GM23248 (cell line): Measurements from ENCODE around the gene MAP3K5. TPM values are rescaled to one million over a fixed set of nuclear protein-coding genes. Genes with fewer than 3 reads are reported as not detected.
"Not testable (repeated sequence)": the region's sequence is repeated elsewhere in the genome, so short reads cannot be mapped to it uniquely, and the experiment has no call there.

Experiments used
- DNase-seq: peaks from one replicate; pipeline ENCODE4 v3.0.0-alpha.2; 2015
- H2AFZ ChIP-seq: fragments of 200-600 bp; sonication (generic); 2 replicates; pipeline ENCODE4 v1.6.1; 2016; ENCODE audit warnings: antibody characterized with exemption
- H3F3A ChIP-seq: fragments of 200-600 bp; sonication (generic); 2 replicates; pipeline ENCODE4 v1.6.1; 2016; ENCODE audit warnings: mild to moderate bottlenecking, antibody characterized with exemption, mixed run types; ENCODE audit not compliant: insufficient read depth
- H3K27ac ChIP-seq: fragments of 200-600 bp; sonication (generic); 2 replicates; pipeline ENCODE4 v1.5.1; 2016; ENCODE audit warnings: mild to moderate bottlenecking
- H3K27me3 ChIP-seq: fragments of 200-600 bp; sonication (generic); replicated peaks from 2 replicates; pipeline ENCODE4 v1.6.1; 2016; ENCODE audit warnings: mild to moderate bottlenecking; ENCODE audit not compliant: insufficient read depth
- H3K36me3 ChIP-seq: fragments of 200-600 bp; sonication (generic); 2 replicates; pipeline ENCODE4 v1.6.1; 2016; ENCODE audit warnings: low read depth, mild to moderate bottlenecking
- H3K4me1 ChIP-seq: fragments of 200-600 bp; sonication (generic); 2 replicates; pipeline ENCODE4 v1.6.1; 2016; ENCODE audit warnings: mild to moderate bottlenecking; ENCODE audit not compliant: insufficient read depth
- H3K4me2 ChIP-seq: fragments of 200-600 bp; sonication (generic); one replicate; pipeline ENCODE4 v1.6.1; 2016; ENCODE audit warnings: mild to moderate bottlenecking; ENCODE audit not compliant: unreplicated experiment
- H3K4me3 ChIP-seq: fragments of 200-600 bp; sonication (generic); 2 replicates; pipeline ENCODE4 v1.5.1; 2016; ENCODE audit warnings: mild to moderate bottlenecking
- H3K79me2 ChIP-seq: fragments of 200-600 bp; sonication (generic); 2 replicates; pipeline ENCODE4 v1.6.1; 2016; ENCODE audit warnings: mild to moderate bottlenecking; ENCODE audit not compliant: insufficient read depth
- H3K9ac ChIP-seq: fragments of 200-600 bp; sonication (generic); 2 replicates; pipeline ENCODE4 v1.6.1; 2016; ENCODE audit warnings: mild to moderate bottlenecking
- H3K9me2 ChIP-seq: fragments of 200-600 bp; sonication (generic); 2 replicates; pipeline ENCODE4 v1.6.1; 2016; ENCODE audit warnings: mixed run types, mild to moderate bottlenecking, moderate library complexity; ENCODE audit not compliant: insufficient read depth
- H3K9me3 ChIP-seq: fragments of 200-600 bp; sonication (generic); one replicate; pipeline ENCODE4 v1.6.1; 2017; ENCODE audit warnings: low read depth
- H4K20me1 ChIP-seq: fragments of 200-600 bp; sonication (generic); 2 replicates; pipeline ENCODE4 v1.6.0; 2016; ENCODE audit not compliant: insufficient read depth
- EZH2 ChIP-seq: fragments of 200-600 bp; sonication (generic); IDR thresholded peaks from 2 replicates; pipeline ENCODE4 v1.6.1; 2018; ENCODE audit warnings: antibody characterized with exemption, mild to moderate bottlenecking; ENCODE audit not compliant: insufficient read depth, poor library complexity, severe bottlenecking
- EZH2phosphoT487 ChIP-seq: fragments of 200-600 bp; sonication (generic); IDR thresholded peaks from 2 replicates; pipeline ENCODE4 v1.6.1; 2018; ENCODE audit warnings: antibody characterized with exemption, moderate library complexity, mild to moderate bottlenecking, low read depth; ENCODE audit not compliant: insufficient read depth
- WGBS, 2 experiments: methylation state at CpG; one replicate each; pipeline ENCODE4 v1.1.6; 2015 to 2017; ENCODE audit warnings: low lambda C conversion rate in 2 of 2, low coverage in 1 of 2; ENCODE audit errors: missing lambda C conversion rate in 2 of 2; 5-methylcytosine and 5-hydroxymethylcytosine counted together
- in situ Hi-C: fragments of 300-500 bp; cut with MboI; formaldehyde crosslinking; loops from 2 replicates; pipeline ENCODE4 v1.15.0; 2020
- polyA plus RNA-seq: library from polyadenylated mRNA; unstranded; fragments of >200 nt; fragmentation: Nextera tagmentation; extraction: Ambion mirVana; gene quantifications from 2 replicates; pipeline ENCODE4 v1.2.1, GENCODE V29; 2016
- total RNA-seq: library from RNA; depleted of rRNA; stranded (reverse); fragments of >200 nt; shearing (Covaris generic); gene quantifications from 2 replicates; pipeline ENCODE4 v1.2.3, GENCODE V29; 2014

Gene MAP3K5
- total and polyA plus RNA-seq, 2 experiments from 2014 or later = 1.4 to 4.1 TPM

DNA sequence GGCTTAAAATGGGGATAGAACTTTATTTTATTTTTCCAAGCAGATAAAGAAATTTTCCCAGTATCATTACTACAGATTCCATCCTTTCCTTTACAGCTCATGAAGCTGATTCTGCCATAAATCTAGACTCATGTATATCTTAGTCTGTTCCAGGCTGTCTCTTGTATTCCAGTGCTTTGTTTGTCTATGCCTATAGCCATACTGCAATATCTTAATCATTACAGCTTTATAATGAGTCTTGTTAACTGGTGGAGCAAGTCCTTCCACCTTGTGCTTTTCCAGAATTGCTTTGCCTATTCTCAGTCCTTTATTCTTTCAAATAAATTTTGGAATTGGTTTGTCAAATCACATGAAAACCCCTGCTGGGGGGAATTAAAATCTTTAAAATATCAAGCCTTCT lies 99.2 kb downstream of the MAP3K5 start:
- no peak overlapping the region for H3K4me3 ChIP-seq
- TF ChIP-seq EZH2phosphoT487 (no peak), EZH2 (no peak)

DNA sequence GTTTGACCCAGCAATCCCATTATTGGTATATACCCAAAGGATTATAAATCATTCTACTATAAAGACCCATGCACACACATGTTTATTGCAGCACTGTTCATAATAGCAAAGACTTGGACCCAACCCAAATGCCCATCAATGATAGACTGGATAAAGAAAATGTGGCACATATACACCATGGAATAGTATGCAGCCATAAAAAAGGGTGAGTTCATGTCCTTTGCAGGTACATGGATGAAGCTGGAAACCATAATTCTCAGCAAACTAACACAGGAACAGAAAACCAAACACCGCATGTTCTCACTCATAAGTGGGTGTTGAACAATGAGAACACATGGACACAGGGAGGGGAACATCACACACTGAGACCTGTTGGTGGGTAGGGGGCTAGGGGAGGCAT lies 104.4 kb downstream of the MAP3K5 start:
- H3K36me3 ChIP-seq, H3K9me3 ChIP-seq, H3K79me2 ChIP-seq, DNase-seq, H3K27me3 ChIP-seq, in situ Hi-C loops, H4K20me1 ChIP-seq, H3K9me2 ChIP-seq, H3K9ac ChIP-seq, H3K4me3 ChIP-seq, H3K27ac ChIP-seq, H3K4me2 ChIP-seq, H2AFZ ChIP-seq, H3K4me1 ChIP-seq, H3F3A ChIP-seq: not testable (repeated sequence)
- 95 to 100% methylated on average over 1 of the region's 1 CpG for WGBS, 2 experiments

More for the DNA sequence above, 99.2 kb downstream of the MAP3K5 start:
- Histone ChIP-seq H4K20me1 (no peaks in the 10 kb centered on the region), H3K79me2 (no peaks in the 10 kb centered on the region), H3K9me2 (no peaks in the 10 kb centered on the region), H3K9ac (no peak overlapping the region), H3K27ac (no peak overlapping the region), H3F3A (no peaks in the 10 kb centered on the region), H3K27me3 (no peaks in the 10 kb centered on the region), H3K9me3 (no peaks in the 10 kb centered on the region), H3K36me3 (no peaks in the 10 kb centered on the region), H3K4me2 (no peak overlapping the region), H2AFZ (no peak overlapping the region), H3K4me1 (no peaks in the 10 kb centered on the region)
- in situ Hi-C loops = no loop called here
- DNase-seq = no peak

DNA sequence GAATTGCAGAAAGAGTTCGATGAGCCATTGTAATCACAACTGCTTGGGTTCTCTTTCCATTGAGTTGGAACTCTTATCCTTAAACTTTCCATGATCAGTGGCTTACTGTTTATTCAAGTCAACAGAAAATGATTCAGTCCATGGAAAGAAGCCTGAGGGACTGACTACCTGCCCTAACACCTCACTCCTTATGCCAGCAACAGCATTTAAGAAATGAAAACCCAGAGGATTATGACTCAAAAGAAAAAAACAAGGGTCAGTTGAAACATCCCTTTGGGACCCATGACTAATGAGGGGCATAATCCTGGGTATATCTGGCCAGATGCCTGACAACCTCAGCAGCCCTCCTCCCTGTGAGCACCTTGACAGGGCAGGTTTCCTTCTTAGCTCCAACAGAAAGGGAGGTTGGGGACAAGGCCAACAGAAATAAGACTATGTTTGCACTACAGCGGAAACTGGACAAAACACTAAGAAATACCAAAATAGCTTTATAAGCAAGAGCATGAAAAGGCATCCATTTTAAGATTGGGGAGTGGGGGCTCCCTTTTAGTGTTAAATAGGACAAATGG lies 106.7 kb downstream of the MAP3K5 start:
- no peak overlapping the region for H2AFZ ChIP-seq
- no peaks in the 10 kb centered on the region for H3K9me2 ChIP-seq
- H3K9me3 ChIP-seq = no peaks in the 10 kb centered on the region
- no peaks in the 10 kb centered on the region for H4K20me1 ChIP-seq
- H3K4me3 ChIP-seq = no peak overlapping the region
- H3K4me1 ChIP-seq = no peaks in the 10 kb centered on the region
- in situ Hi-C loops = no loop called here
- WGBS, 2 experiments = 98% methylated on average over 2 of the region's 2 CpGs
- H3K79me2 ChIP-seq = no peaks in the 10 kb centered on the region
- H3K4me2 ChIP-seq = no peak overlapping the region
- no peaks in the 10 kb centered on the region for H3K27me3 ChIP-seq
- no peak for DNase-seq
- no peaks in the 10 kb centered on the region for H3K36me3 ChIP-seq
- H3K27ac ChIP-seq = no peak overlapping the region
- H3K9ac ChIP-seq = no peak overlapping the region
- TF ChIP-seq EZH2phosphoT487 (no peak), EZH2 (no peak)
- H3F3A ChIP-seq = no peaks in the 10 kb centered on the region

DNA sequence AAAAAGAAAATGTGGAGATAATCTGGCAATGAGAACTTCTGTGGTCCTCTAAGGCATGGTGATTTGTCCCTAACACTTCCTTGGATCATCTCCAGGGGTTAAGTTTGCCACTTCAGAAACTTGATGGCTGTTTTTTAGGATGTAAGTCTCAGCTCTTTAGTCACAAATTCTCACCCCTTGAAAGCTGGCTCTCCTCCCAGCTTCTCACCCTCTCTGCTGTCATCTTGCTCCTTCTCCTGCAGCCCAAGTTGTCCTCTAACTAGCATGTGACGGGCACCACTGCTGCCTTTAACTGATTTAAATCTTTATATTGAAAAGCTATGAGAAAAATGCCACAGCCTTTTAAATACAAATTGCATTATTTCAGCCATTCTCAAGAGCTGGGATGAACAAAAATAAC lies 107.8 kb downstream of the MAP3K5 start:
- no peaks in the 10 kb centered on the region for H3K4me1 ChIP-seq
- H3K36me3 ChIP-seq = no peaks in the 10 kb centered on the region
- no peak overlapping the region for H3K27ac ChIP-seq
- H3K9me2 ChIP-seq = no peaks in the 10 kb centered on the region
- no peaks in the 10 kb centered on the region for H3K9me3 ChIP-seq
- peak; percentile 3 for DNase-seq
- H2AFZ ChIP-seq = no peak overlapping the region
- in situ Hi-C loops = no loop called here
- no peak overlapping the region for H3K4me3 ChIP-seq
- no peak overlapping the region for H3K9ac ChIP-seq
- TF ChIP-seq EZH2phosphoT487 (no peak), EZH2 (no peak)
- WGBS, 2 experiments = 92 to 94% methylated on average over 1 of the region's 1 CpG
- H3K27me3 ChIP-seq = no peaks in the 10 kb centered on the region
- H3K79me2 ChIP-seq = no peaks in the 10 kb centered on the region
- no peaks in the 10 kb centered on the region for H4K20me1 ChIP-seq
- no peaks in the 10 kb centered on the region for H3F3A ChIP-seq
- no peak overlapping the region for H3K4me2 ChIP-seq
